Naive thymus-derived CD4-positive, alpha-beta T cell (primary cell): ENCODE measurements around the gene NUP210L. TPM values are rescaled to one million over a fixed set of nuclear protein-coding genes. Genes with fewer than 3 reads are reported as not detected.

Experiments used
- ATAC-seq: fragments of 150-1000 bp; cut with Tn5 transposase; 2 replicates; pipeline ENCODE4 v1.10.0; 2021; ENCODE audit warnings: mild to moderate bottlenecking, moderate library complexity
- CTCF ChIA-PET: fragments of 350-600 bp; sonication (Branson Sonifier 250); formaldehyde crosslinking; loops from one replicate; lab custom pipeline; 2021; ENCODE audit warnings: antibody characterized with exemption; lab: Charles Lee
- POLR2A ChIA-PET: fragments of 350-600 bp; sonication (Branson Sonifier 250); formaldehyde crosslinking; loops from one replicate; lab custom pipeline; 2021; ENCODE audit warnings: antibody characterized with exemption, inconsistent platforms; lab: Charles Lee
- DNase-seq, 9 donors: peaks; one replicate each; pipeline versions ENCODE4 v3.0.0 to v3.0.0-alpha.2; 2020 to 2022; ENCODE audit warnings: mixed read lengths in 1 of 9
- H3K27ac ChIP-seq: one replicate; pipeline ENCODE4 v1.7.0; 2013; ENCODE audit warnings: mild to moderate bottlenecking, low read depth, low read length, moderate library complexity
- H3K27me3 ChIP-seq, 2 donors: one replicate each; pipeline ENCODE4 v1.7.0; 2013; ENCODE audit warnings: low read length in 2 of 2, mild to moderate bottlenecking in 2 of 2, moderate library complexity in 2 of 2; ENCODE audit not compliant: control insufficient read depth in 2 of 2, insufficient read depth in 2 of 2
- H3K36me3 ChIP-seq, 3 experiments: 1 replicate in 2 of 3; 2 replicates in 1 of 3; pipeline ENCODE4 v1.7.0; 2013; ENCODE audit warnings: low read length in 3 of 3, mild to moderate bottlenecking in 3 of 3, moderate library complexity in 1 of 3; ENCODE audit not compliant: insufficient read depth in 3 of 3, control insufficient read depth in 2 of 3
- H3K4me1 ChIP-seq, 2 donors: one replicate each; pipeline ENCODE4 v1.7.0; 2013; ENCODE audit warnings: low read length in 2 of 2, mild to moderate bottlenecking in 2 of 2, moderate library complexity in 1 of 2; ENCODE audit not compliant: control insufficient read depth in 2 of 2, insufficient read depth in 2 of 2
- H3K4me3 ChIP-seq: 2 replicates; pipeline ENCODE4 v1.7.0; 2013; ENCODE audit warnings: mild to moderate bottlenecking, low read length
- H3K9me3 ChIP-seq, 3 experiments: 1 replicate in 2 of 3; 2 replicates in 1 of 3; pipeline ENCODE4 v1.7.0; 2013; ENCODE audit warnings: low read length in 3 of 3; ENCODE audit not compliant: control insufficient read depth in 2 of 3
- H3K27ac Mint-ChIP-seq, 9 donors: one replicate each; pipeline ENCODE4 v1.8.0; 2020 to 2022; ENCODE audit warnings: mixed read lengths in 9 of 9, mild to moderate bottlenecking in 8 of 9, moderate library complexity in 5 of 9, inconsistent platforms in 2 of 9
- H3K27me3 Mint-ChIP-seq, 5 donors: one replicate each; pipeline ENCODE4 v1.8.0; 2021 to 2022; ENCODE audit warnings: mixed read lengths in 5 of 5, mild to moderate bottlenecking in 1 of 5
- H3K36me3 Mint-ChIP-seq, 5 donors: one replicate each; pipeline ENCODE4 v1.8.0; 2020 to 2022; ENCODE audit warnings: mixed read lengths in 5 of 5, mild to moderate bottlenecking in 3 of 5, inconsistent platforms in 1 of 5
- H3K4me1 Mint-ChIP-seq, 7 donors: one replicate each; pipeline ENCODE4 v1.8.0; 2020 to 2022; ENCODE audit warnings: mixed read lengths in 7 of 7, mild to moderate bottlenecking in 3 of 7, inconsistent platforms in 1 of 7
- H3K4me3 Mint-ChIP-seq, 10 donors: one replicate each; pipeline ENCODE4 v1.8.0; 2020 to 2022; ENCODE audit warnings: mild to moderate bottlenecking in 10 of 10, mixed read lengths in 10 of 10, moderate library complexity in 6 of 10, inconsistent platforms in 2 of 10
- H3K9me3 Mint-ChIP-seq, 11 donors: one replicate each; pipeline ENCODE4 v1.8.0; 2020 to 2022; ENCODE audit warnings: mixed read lengths in 11 of 11, mild to moderate bottlenecking in 4 of 11, inconsistent platforms in 1 of 11, moderate library complexity in 1 of 11
- intact Hi-C, 2 donors: fragments of 100-400 bp; cut with micrococcal nuclease; formaldehyde crosslinking; loops; one replicate each; pipeline ENCODE4 v1.15.1; 2023
- polyA plus RNA-seq, 2 donors: library from polyadenylated mRNA; unstranded; fragments of 300-500 nt; fragmentation: Illumina TruSeq; gene quantifications; one replicate each; pipeline ENCODE4 v1.2.3, GENCODE V29; 2021
- total RNA-seq, 6 experiments: library from RNA in 5 of 6; stranded (reverse) in 5 of 6; gene quantifications; 1 replicate in 5 of 6; 2 replicates in 1 of 6; pipeline ENCODE4 v1.2.3 and lab custom pipeline; 2021 to 2026

Gene NUP210L
- total and polyA plus RNA-seq, 7 experiments from 2014 or later = 0.11 to 0.16 (median 0.15) TPM; not detected in 3

DNA sequence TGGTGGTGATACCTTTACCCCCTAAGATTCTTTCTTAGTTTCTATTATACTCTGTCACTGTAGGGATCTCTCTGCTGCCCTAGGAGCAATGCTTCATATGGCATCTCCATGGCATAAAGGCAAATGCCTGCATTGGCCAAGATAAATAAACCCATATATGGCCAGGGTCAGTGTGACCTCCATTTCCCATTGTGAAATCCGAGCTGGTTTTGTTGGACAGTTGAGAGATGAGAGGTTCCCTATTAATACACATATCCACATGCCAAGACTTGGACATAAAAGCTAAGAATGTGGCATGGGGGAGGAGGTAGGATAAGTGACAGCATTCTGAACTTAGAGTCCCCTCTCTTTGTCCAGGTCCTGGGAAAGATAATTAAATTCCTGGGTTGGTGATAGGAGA lies 35.7 kb upstream of the NUP210L start:
- H3K27ac ChIP-seq = no peak overlapping the region
- intact Hi-C loops = no loop called here
- no peaks in the 10 kb centered on the region for H3K4me1 ChIP-seq
- H3K36me3 ChIP-seq = no peaks in the 10 kb centered on the region
- CTCF ChIA-PET = no interaction called here
- Mint-ChIP-seq H3K27ac (no peak overlapping the region), H3K4me1 (peaks cover 0 to 11% (median 0%) of the 10 kb centered on the region in 7 donors), H3K4me3 (no peak overlapping the region), H3K36me3 (no peaks in the 10 kb centered on the region), H3K9me3 (no peaks in the 10 kb centered on the region), H3K27me3 (peaks cover 0 to 49% (median 12%) of the 10 kb centered on the region in 5 donors)
- no peaks in the 10 kb centered on the region for H3K9me3 ChIP-seq
- H3K27me3 ChIP-seq = no peaks in the 10 kb centered on the region
- no peak for ATAC-seq
- POLR2A ChIA-PET = no interaction called here
- no peak for DNase-seq
- no peak overlapping the region for H3K4me3 ChIP-seq

DNA sequence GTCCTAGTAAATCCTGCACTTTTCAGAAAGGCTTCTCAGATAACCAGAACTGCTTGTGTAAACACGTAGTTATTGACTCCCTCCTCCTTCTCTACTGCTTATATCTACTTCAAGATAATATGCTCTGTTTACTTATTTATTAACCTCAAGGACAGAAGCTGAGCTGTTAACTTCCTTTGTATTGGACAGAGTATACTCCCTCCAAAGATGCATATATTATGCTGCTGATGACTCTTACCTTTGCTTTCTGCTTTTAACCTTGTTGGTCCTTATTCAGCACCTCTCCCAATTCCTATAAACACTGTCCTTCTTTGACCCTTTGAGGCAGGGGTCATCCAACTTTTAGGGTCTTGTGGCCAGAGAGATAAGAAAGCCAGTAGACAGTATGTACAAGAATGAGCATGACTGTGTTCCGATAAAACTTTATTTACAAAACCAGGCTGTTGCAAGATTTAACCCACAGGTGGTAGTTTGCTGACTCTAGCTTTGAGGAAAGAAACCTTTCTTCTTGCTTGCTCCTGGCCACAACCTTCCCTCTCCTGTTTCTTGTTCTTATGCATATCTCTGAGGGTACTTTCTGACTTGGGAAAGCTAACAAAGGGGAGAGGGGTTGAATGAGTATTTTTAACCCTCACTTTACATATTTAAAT lies 32.1 kb upstream of the NUP210L start:
- H3K4me1 ChIP-seq = peaks cover 0 to 11% of the 10 kb centered on the region in 2 donors
- ChIA-PET CTCF (interaction anchor here (0.6 kb wide), 1 partner anchor 32 kb away, joined by 3 read pairs; no protein-coding TSS in a partner anchor), POLR2A (interaction anchor here (0.5 kb wide), 1 partner anchor 26 kb away, joined by 4 read pairs; no protein-coding TSS in a partner anchor)
- no peak overlapping the region for H3K4me3 Mint-ChIP-seq
- H3K4me3 ChIP-seq = no peak overlapping the region
- H3K36me3 Mint-ChIP-seq = peaks cover 0 to 4% (median 4%) of the 10 kb centered on the region in 5 donors
- ATAC-seq (no peak), DNase-seq (no peak)
- peaks cover 0 to 7% (median 0%) of the 10 kb centered on the region in 3 experiments for H3K36me3 ChIP-seq
- no peaks in the 10 kb centered on the region for H3K9me3 ChIP-seq
- no peaks in the 10 kb centered on the region for H3K27me3 ChIP-seq
- no peak overlapping the region for H3K27ac Mint-ChIP-seq
- intact Hi-C loops = loop anchor here (1.0 to 10.0 kb wide), 3 partner anchors 85 to 368 kb away; partner anchors contain the start of genes HAX1 (in 2 of the 2) and UBE2Q1 (in 1 of the 2)
- peaks cover 0 to 3% (median 0%) of the 10 kb centered on the region in 11 donors for H3K9me3 Mint-ChIP-seq
- no peak overlapping the region for H3K27ac ChIP-seq
- peaks cover 8 to 14% (median 12%) of the 10 kb centered on the region in 7 donors for H3K4me1 Mint-ChIP-seq
- peaks cover 0 to 26% (median under 1%) of the 10 kb centered on the region in 5 donors for H3K27me3 Mint-ChIP-seq

DNA sequence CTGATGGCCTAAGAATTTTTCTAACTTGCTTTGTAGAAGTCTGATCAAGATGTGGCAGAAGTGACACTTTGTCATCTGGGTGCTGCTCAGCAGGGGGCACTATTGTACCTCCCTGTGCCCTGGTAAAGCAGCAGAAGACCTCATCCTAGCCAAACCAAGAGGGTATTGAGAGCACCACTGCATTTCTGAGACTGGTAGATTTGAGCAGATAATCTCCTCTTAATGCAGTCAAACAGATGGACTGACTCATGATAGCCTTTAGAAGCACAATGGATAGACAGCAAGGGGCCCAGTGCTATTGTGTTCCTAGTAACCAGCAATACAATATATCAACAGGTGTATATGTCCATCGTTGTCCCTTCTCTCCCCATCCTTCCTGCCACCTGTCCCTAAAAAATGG lies 31.3 kb upstream of the NUP210L start:
- peaks cover 0 to 7% (median 0%) of the 10 kb centered on the region in 3 experiments for H3K36me3 ChIP-seq
- Mint-ChIP-seq H3K4me1 (peaks cover 16 to 22% (median 20%) of the 10 kb centered on the region in 7 donors), H3K27ac (peak overlapping the region in 4 of 9 donors; percentile 1 to 66 (median 42)), H3K9me3 (peaks cover 0 to 3% (median 0%) of the 10 kb centered on the region in 11 donors), H3K36me3 (peaks cover 0 to 11% (median 4%) of the 10 kb centered on the region in 5 donors), H3K27me3 (peaks cover 0 to 18% (median 0%) of the 10 kb centered on the region in 5 donors), H3K4me3 (peak overlapping the region in 1 of 10 donors; percentile 72)
- ATAC-seq = peak; percentile 37
- intact Hi-C loops = loop anchor here (1.0 to 10.0 kb wide), 3 partner anchors 86 to 369 kb away; partner anchors contain the start of genes HAX1 (in 2 of the 2) and UBE2Q1 (in 1 of the 2)
- no peak overlapping the region for H3K27ac ChIP-seq
- H3K9me3 ChIP-seq = no peaks in the 10 kb centered on the region
- ChIA-PET CTCF (interaction anchor here (0.6 kb wide), 1 partner anchor 33 kb away, joined by 3 read pairs; no protein-coding TSS in a partner anchor), POLR2A (interaction anchor here (0.5 to 1.1 kb wide), 2 partner anchors 10 to 25 kb away, joined by 3 to 4 read pairs; no protein-coding TSS in a partner anchor)
- DNase-seq = peak; percentile 41 to 68 (median 60)
- no peak overlapping the region for H3K4me3 ChIP-seq
- H3K27me3 ChIP-seq = no peaks in the 10 kb centered on the region
- peaks cover 0 to 18% of the 10 kb centered on the region in 2 donors for H3K4me1 ChIP-seq

DNA sequence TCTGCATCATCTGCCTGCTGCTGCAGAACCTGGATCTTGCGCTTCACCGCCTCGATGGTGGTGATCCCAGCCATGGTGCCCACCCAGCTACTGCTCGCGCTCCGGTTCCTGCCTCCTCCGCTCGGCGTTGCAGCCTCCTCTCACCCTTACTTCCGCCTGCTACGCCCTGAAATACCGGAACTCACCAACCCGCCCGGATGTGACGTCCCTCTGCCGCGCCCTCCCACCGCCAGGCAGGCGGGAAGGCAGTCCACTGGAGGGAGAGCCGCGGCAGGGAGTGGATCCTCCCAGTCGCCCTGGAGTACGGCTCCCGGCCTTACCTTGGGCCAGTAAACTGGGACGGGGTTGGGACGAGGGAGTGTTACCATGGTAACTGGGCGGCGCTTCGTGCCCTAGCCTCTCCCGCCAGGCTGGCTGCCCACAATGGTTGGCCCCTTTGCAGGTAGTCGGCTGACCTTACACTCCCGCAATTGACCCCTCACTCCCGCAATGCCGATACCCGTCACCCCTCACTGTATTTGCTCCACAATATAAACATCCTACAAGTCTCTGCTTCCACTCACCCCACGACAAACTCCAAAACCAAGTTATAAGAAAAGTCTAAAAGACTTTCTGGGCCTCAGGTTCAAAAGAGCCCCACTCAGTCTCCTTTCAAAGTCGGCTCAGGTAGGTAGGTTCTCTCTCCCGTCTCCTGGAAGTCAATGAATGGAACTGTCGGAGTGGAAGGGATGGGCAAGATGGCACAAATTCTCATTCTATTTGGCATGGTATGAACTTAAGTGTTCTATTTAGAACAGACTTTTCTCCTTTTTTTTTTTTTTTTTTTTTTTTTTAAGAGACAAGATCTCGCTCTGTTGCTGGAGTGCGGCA lies 28.4 kb upstream of the NUP210L start:
- Histone ChIP-seq H3K36me3 (peaks cover 0 to 7% (median 0%) of the 10 kb centered on the region in 3 experiments), H3K9me3 (no peaks in the 10 kb centered on the region), H3K4me1 (peaks cover 25 to 44% of the 10 kb centered on the region in 2 donors), H3K4me3 (peak overlapping the region; percentile 93), H3K27ac (peak overlapping the region; percentile 95), H3K27me3 (no peaks in the 10 kb centered on the region)
- ChIA-PET CTCF (interaction anchor here (0.6 to 1.3 kb wide), 2 partner anchors 25 to 648 kb away, joined by 4 to 5 read pairs; no protein-coding TSS in a partner anchor), POLR2A (interaction anchor here (1.3 to 10.3 kb wide), 4 partner anchors 9 to 192 kb away, joined by 3 to 115 read pairs (median 24); partner anchors contain the start of genes NUP210L and RPS27)
- intact Hi-C loops = loop anchor here (1.0 to 10.0 kb wide), 8 partner anchors 16 to 511 kb away; partner anchors contain the start of genes UBE2Q1 (in 2 of the 2), ILF2 (in 1 of the 2), RPS27 (in 1 of the 2) and UBAP2L (in 1 of the 2)
- Mint-ChIP-seq H3K4me3 (peak overlapping the region; percentile 98 to 100 (median 100)), H3K27ac (peak overlapping the region; percentile 98 to 100 (median 99)), H3K27me3 (peaks cover 0 to 7% (median 0%) of the 10 kb centered on the region in 5 donors), H3K9me3 (peaks cover 0 to 3% (median 0%) of the 10 kb centered on the region in 11 donors), H3K36me3 (peaks cover 0 to 29% (median 4%) of the 10 kb centered on the region in 5 donors), H3K4me1 (peaks cover 44 to 49% (median 48%) of the 10 kb centered on the region in 7 donors)
- peak; percentile 84 to 94 (median 94) for DNase-seq
- ATAC-seq = peak; percentile 89

DNA sequence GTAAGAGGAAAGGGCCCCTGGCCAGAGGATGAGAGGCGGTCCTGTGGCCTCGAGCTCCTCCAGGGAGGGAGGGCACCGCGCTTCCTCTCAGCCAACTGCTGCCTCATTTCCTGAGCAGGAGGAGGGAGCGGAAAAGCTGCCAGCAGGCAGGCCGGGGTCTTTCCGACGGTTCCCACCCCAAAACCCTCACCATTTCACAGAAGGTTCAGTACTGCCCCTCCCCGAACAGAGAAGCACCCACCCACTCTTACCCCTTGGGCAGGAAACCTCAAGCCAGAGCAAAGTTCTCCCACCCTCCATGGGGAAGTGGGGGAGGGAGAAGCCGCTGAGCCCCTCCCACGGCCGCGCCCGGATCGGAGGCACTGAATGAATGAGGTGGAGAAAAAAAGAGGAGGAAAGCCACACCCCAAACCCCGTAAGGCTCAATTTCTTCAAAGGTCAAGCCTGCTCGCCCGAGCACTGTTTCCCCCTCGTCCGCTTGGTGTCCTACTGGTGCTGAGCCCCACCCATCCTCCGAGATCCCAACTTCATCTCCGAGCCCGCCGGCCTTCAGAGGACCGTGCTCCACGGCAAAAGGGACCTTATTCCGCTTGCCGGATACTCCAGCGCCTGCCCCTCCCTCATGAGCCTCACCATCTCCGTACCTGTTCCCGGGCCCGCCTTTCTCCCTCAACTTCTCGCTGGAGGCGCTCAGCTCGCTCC lies 27.6 kb upstream of the NUP210L start:
- H3K36me3 ChIP-seq = peaks cover 0 to 11% (median 0%) of the 10 kb centered on the region in 3 experiments
- DNase-seq = peak in 8 of 9 donors; percentile 32 to 85 (median 48)
- peaks cover 0 to 3% (median 0%) of the 10 kb centered on the region in 5 donors for H3K27me3 Mint-ChIP-seq
- peak overlapping the region; percentile 93 for H3K4me3 ChIP-seq
- CTCF ChIA-PET = interaction anchor here (0.6 to 1.8 kb wide), 3 partner anchors 24 to 195 kb away, joined by 3 to 7 read pairs (median 4); no protein-coding TSS in a partner anchor
- H3K4me1 Mint-ChIP-seq = peaks cover 52 to 57% (median 56%) of the 10 kb centered on the region in 7 donors
- ATAC-seq = peak; percentile 71
- H3K27ac Mint-ChIP-seq = peak overlapping the region; percentile 98 to 100 (median 99)
- POLR2A ChIA-PET = interaction anchor here (0.7 to 10.3 kb wide), 8 partner anchors 9 to 400 kb away, joined by 3 to 115 read pairs (median 4); partner anchors contain the start of genes NUP210L, RPS27, TPM3 and UBAP2L
- H3K27ac ChIP-seq = peak overlapping the region; percentile 95
- H3K9me3 Mint-ChIP-seq = peaks cover 0 to 3% (median 0%) of the 10 kb centered on the region in 11 donors
- H3K9me3 ChIP-seq = no peaks in the 10 kb centered on the region
- peaks cover 0 to 32% (median 4%) of the 10 kb centered on the region in 5 donors for H3K36me3 Mint-ChIP-seq
- peak overlapping the region; percentile 98 to 100 (median 100) for H3K4me3 Mint-ChIP-seq
- no peaks in the 10 kb centered on the region for H3K27me3 ChIP-seq
- intact Hi-C loops = loop anchor here (1.0 to 10.0 kb wide), 10 partner anchors 17 to 510 kb away; partner anchors contain the start of genes RPS27 (in 2 of the 2), UBAP2L (in 2 of the 2), UBE2Q1 (in 2 of the 2) and HAX1 (in 1 of the 2)
- peaks cover 33 to 51% of the 10 kb centered on the region in 2 donors for H3K4me1 ChIP-seq
